COR-L47 (cell line): ENCODE measurements around the gene PRRC2B.
"Not testable (repeated sequence)": the region's sequence is repeated elsewhere in the genome, so short reads cannot be mapped to it uniquely, and the experiment has no call there.

Source experiments
- DNase-seq: peaks from one replicate; lab custom pipeline; 2025; lab: John Stamatoyannopoulos, UW

Gene PRRC2B

DNA sequence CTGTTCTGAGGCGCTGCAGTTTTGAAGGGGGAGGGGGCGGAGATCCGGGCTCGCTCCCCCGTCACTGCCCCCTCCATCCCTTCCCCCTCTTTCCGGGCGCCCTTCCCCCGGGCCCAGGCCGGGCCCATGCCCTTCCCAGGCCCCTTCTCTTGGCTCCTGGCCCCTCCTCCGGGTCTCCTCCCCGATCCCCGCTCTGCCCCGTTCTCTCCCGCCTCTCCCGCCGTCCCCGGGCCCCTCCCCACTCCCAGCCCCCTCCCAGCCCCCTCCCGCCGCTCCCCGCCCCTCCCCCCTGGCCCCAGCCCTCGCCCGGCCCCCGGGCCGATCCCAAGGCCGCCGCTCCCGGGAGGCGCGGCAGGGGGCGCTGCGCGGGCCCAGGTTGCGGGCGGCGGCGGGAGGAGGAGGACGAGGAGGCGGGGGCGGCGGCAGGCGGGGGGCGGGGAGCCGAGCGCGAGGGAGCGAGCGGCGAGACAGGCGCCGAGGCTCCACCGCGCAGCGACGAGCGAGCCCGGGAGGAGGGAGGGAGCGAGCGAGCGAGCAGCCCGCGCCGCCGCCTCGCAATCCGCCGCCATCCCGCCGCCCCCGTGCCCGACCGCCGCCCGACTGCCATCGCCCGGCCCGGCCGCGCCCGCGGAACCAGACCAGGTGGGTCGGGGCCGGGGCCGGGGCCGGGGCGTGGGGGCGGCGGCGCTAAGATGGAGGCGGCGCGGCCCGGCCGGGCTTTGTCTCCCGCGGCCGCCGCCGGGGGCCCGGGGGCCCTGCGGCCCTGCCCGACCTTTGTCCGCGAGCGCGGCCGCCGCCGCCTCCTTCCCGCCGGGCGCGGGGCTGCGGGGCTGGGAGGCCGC lies at the start of gene PRRC2B:
Gene PRRC2B, plus strand, starts transcription at position 465 of the 842 bp plus-strand sequence. CDS start 36,059 bp downstream, outside the sequence.
- DNase-seq: peak; percentile 89

- DNase-seq: not testable (repeated sequence)
Measured at GRCh38 chr9:131344931-131345535, 48.9 kb upstream of the PRRC2B start.

DNA sequence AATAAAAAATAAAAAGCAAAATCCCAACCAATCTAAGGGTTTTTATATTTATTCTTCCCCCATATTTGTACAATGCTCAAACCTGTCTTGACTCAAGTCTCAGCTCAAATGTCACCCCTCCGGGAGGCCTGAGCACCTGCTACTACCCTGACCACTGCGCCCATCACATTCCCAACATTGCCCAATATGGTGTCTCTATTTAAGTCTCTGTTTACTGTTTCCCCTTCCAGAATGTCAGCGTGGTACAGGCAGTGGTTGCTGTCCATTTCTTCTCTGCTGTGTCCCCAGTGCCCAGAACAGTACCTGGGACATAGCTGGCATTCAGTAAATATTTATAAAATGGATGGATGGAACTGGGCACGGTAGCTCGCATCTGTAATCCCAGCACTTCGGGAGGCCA lies 47.3 kb upstream of the PRRC2B start:
- DNase-seq: no peak

- peak; percentile 34 for DNase-seq
Measured at GRCh38 chr9:131347376-131348020, 46.4 kb upstream of the PRRC2B start.

DNA sequence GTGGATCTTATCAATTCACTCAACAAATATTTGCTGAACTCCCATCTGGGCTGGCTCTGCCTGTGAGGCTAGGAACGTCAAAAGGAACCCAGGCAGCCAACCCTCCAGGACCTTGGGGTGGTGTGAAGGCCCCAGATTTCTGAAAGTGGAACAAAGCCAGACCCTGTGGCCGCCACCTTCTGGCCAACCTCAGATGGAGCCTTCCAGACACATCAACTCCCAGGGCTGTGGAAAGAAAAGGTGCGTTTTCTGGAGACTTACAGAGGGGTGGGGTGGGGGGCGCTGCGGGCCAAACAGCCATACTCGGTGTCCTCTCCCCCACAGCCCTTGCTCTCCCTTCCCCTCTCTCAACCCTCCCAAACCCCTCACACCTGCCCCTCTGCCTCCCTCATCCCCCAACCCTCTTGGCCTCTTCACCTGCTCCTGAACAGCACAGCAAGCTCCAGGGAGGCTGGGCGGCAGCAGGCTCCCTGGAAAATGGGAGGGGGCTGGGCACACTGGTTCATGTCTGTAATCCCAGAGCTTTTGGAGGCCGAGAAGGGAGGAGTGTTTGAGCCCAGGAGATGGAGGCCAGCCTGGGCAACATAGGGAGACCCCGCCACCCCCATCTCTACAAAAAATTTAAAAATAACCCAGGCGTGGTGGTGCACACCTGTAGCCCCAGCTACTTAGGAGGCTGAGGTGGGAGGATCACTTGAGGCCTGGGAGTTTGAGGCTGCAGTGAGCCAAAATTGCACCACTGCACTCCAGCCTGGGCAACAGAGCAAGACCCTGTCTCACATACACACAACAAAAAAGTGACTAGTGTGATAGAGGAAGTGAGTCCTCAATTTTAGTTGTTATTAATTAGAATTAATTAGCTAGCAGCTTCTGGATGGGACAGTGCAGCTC lies 45.0 kb upstream of the PRRC2B start:
- no peak for DNase-seq

GRCh38 chr9:131349522-131349880 lies 44.4 kb upstream of the PRRC2B start:
- DNase-seq: no peak

DNA sequence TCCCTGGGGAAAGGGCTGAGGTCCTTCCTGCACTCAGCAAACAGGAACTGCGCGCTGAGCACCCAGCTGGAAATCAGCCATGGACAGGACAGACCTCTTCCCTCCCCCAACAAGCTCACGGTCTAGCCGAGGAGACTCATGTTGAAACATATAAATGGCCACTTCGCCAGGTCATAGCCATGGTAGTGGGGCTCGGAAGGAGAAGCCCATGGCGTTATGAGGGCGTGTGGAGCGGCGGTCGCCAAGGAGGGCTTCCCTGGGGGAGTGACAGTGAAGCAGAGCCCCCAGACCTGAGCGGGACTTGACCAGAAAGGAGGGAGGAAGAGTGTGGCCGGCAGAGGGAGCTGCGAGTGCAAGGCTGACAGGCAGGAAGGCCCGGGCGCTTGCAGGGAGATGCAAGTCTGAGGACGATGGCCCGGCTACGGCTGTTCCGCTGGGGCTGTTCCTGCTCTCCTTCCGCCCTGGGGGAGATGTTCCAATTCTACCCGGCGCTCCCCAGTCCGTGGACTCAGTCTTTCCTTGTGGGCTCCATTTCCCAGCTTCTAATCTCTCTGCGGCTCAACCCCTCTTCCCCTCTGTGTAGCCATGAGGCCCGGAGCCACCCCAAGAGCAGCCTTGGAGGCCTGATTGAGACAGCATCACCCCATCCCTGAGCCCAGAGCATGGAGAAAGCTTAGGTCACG lies 43.9 kb upstream of the PRRC2B start:
- peak; percentile 77 for DNase-seq

- not testable (repeated sequence) for DNase-seq
Measured at GRCh38 chr9:131356479-131356878, 37.4 kb upstream of the PRRC2B start.

- no peak for DNase-seq
Measured at GRCh38 chr9:131358556-131358955, 35.3 kb upstream of the PRRC2B start.

- no peak for DNase-seq
Measured at GRCh38 chr9:131361202-131361833, 32.6 kb upstream of the PRRC2B start.

GRCh38 chr9:131365546-131365945 lies 28.3 kb upstream of the PRRC2B start:
- DNase-seq: no peak

DNA sequence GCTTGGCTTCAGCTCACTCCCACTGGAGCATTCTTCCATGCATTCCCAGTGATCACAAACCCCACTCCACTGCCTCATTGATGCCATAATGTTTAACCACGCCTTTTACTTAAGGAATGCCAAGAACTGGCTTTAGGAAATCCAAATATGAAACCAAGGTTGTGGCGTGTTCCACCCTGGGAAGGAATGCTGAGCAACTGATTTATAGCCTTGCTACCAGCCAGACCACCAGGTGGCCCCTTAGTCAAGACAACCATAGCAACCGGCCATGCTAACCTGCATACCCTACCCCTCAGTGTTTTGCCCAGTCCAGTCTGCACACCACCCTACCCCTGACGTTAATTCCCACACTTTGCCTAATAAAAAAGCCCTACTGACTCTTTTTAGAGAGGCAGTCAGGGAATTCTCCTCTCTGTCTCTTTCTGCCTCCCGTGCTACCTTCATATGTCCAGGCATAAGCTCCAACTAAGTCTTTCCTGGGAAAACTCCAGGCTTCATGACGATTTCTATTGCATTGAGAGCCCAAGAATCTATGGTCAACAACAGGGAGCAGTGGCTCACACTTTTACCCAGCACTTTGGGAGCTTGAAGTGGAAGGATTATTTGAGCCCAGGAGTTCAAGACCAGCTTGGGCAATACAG lies 27.0 kb upstream of the PRRC2B start:
- peak; percentile 38 for DNase-seq

DNA sequence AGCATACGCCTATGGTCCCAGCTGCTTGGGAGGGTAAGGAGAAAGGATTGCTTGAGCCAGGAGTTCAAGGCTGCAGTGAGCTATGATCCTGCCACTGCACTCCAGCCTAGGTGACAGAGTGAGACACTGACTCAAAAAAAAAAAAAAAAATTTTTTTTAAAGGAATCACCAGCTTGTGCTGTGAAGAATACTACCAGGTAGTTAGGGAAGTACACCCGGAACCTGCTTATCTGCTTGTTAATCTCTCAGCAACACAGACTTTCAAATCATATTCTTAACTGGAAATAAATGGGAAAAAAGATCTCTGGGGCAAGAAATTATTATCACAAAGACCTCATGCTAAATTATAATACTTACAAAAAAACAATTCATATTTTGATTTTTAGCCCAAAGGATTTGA lies 26.4 kb upstream of the PRRC2B start:
- no peak for DNase-seq

GRCh38 chr9:131370638-131371037 lies 23.2 kb upstream of the PRRC2B start:
- no peak for DNase-seq

GRCh38 chr9:131372599-131372973 lies 21.3 kb upstream of the PRRC2B start:
- DNase-seq: not testable (repeated sequence)

DNA sequence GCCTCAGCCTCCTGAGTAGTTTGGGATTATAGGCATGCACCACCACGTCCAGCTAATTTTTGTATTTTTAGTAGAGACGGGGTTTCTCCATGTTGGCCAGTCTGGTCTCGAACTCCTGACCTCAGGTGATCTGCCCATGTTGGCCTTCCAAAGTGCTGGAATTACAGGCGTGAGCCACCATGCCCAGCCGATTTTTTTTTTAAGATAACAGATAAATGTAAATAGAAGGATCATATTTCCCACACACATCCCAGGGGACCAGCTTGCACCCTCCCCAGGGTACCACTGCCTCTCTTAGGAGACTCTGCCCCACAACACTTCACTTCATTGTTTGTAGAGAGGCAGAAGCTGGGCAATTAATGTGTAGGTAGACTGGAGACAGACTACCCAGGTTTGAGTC lies 19.2 kb upstream of the PRRC2B start:
- not testable (repeated sequence) for DNase-seq

- DNase-seq: no peak
Measured at GRCh38 chr9:131379056-131379455, 14.8 kb upstream of the PRRC2B start.

- peak; percentile 77 for DNase-seq
Measured at GRCh38 chr9:131382850-131383729, 10.8 kb upstream of the PRRC2B start.

DNA sequence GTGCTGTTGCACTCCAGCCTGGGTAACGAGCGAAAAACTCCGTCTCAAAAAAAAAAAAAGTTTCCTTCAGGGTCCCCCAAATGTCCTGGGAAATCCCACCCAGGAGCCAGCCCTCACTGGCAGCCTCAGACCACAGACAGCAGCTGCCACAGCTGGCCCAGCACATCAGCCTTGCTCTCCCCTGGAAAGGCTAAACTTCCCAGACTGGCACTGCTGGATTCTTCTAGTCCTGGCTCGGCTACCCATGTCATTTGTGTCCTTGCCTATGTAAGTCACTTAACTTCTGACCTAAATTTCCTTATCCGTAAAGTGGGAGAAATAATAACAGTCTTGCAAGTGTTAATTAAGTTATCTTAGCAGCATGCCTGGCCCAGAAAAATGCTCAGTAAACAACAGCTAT lies 8.6 kb upstream of the PRRC2B start:
- no peak for DNase-seq
